ENCODE data around the gene ARX. TPM values are rescaled to one million over a fixed set of nuclear protein-coding genes. Genes with fewer than 3 reads are reported as not detected.

ARX gene
- total RNA-seq, 2 donors from 2014 or later = 1.0 TPM; not detected in 1

GRCh38 chrX:24985120-24985519 is 30.6 kb downstream of the ARX start:
- TF ChIP-seq POLR2A (IDR thresholded peaks at IDR 0.05) (no peak), CTCF (IDR thresholded peaks at IDR 0.05) (no peak)
- Histone ChIP-seq H3K4me3 (no peak overlapping the region), H3K36me3 (replicated peaks in 1 of 2; ENCODE audit: insufficient read depth in 1 of 2, low read depth in 2 of 2) (no peaks in the 10 kb centered on the region), H3K9me3 (no peaks in the 10 kb centered on the region), H3K4me1 (no peaks in the 10 kb centered on the region), H3K27me3 (no peaks in the 10 kb centered on the region), H3K27ac (no peak overlapping the region)
- ATAC-seq (no peak), DNase-seq (no peak)
- intact Hi-C loops (cut with DNase I) = no loop called here
- WGBS, 2 donors = 80 to 100% methylated on average over 1 of the region's 1 CpG

- ATAC-seq = no peak
- TF ChIP-seq POLR2A (IDR thresholded peaks at IDR 0.05) (no peak), CTCF (IDR thresholded peaks at IDR 0.05) (no peak)
- DNase-seq = no peak
- Histone ChIP-seq H3K27ac (no peak overlapping the region), H3K9me3 (no peaks in the 10 kb centered on the region), H3K27me3 (no peaks in the 10 kb centered on the region), H3K4me1 (no peaks in the 10 kb centered on the region), H3K4me3 (no peak overlapping the region), H3K36me3 (replicated peaks in 1 of 2; ENCODE audit: insufficient read depth in 1 of 2, low read depth in 2 of 2) (no peaks in the 10 kb centered on the region)
- 87 to 90% methylated on average over 3 of the region's 3 CpGs for WGBS, 2 donors
- intact Hi-C loops (cut with DNase I) = no loop called here
Measured at GRCh38 chrX:24983931-24984330, 31.8 kb downstream of the ARX start.

GRCh38 chrX:24982306-24982965 is 33.3 kb downstream of the ARX start:
- Histone ChIP-seq H3K4me3 (no peak overlapping the region), H3K4me1 (no peaks in the 10 kb centered on the region), H3K27ac (no peak overlapping the region), H3K36me3 (replicated peaks in 1 of 2; ENCODE audit: insufficient read depth in 1 of 2, low read depth in 2 of 2) (no peaks in the 10 kb centered on the region), H3K27me3 (no peaks in the 10 kb centered on the region), H3K9me3 (no peaks in the 10 kb centered on the region)
- DNase-seq (no peak), ATAC-seq (no peak)
- intact Hi-C loops (cut with DNase I) = no loop called here
- TF ChIP-seq CTCF (IDR thresholded peaks at IDR 0.05) (no peak), POLR2A (IDR thresholded peaks at IDR 0.05) (no peak)
- 81 to 87% methylated on average over 5 of the region's 5 CpGs for WGBS, 2 donors

- Histone ChIP-seq H3K27ac (no peak overlapping the region), H3K27me3 (no peaks in the 10 kb centered on the region), H3K4me1 (no peaks in the 10 kb centered on the region), H3K9me3 (no peaks in the 10 kb centered on the region), H3K4me3 (no peak overlapping the region), H3K36me3 (replicated peaks in 1 of 2; ENCODE audit: insufficient read depth in 1 of 2, low read depth in 2 of 2) (no peaks in the 10 kb centered on the region)
- intact Hi-C loops (cut with DNase I) = no loop called here
- ATAC-seq (no peak), DNase-seq (no peak)
- TF ChIP-seq CTCF (IDR thresholded peaks at IDR 0.05) = no peak
- TF ChIP-seq POLR2A (IDR thresholded peaks at IDR 0.05) = no peak
- 100% methylated on average over 3 of the region's 3 CpGs for WGBS, 2 donors
Measured at GRCh38 chrX:24981030-24981429, 34.7 kb downstream of the ARX start.

GRCh38 chrX:24979081-24979480 is 36.7 kb downstream of the ARX start:
- Histone ChIP-seq H3K4me3 (no peak overlapping the region), H3K9me3 (no peaks in the 10 kb centered on the region), H3K36me3 (replicated peaks in 1 of 2; ENCODE audit: insufficient read depth in 1 of 2, low read depth in 2 of 2) (no peaks in the 10 kb centered on the region), H3K27me3 (no peaks in the 10 kb centered on the region), H3K4me1 (no peaks in the 10 kb centered on the region), H3K27ac (no peak overlapping the region)
- TF ChIP-seq CTCF (IDR thresholded peaks at IDR 0.05) (no peak), POLR2A (IDR thresholded peaks at IDR 0.05) (no peak)
- intact Hi-C loops (cut with DNase I) = no loop called here
- WGBS, 2 donors = 97 to 98% methylated on average over 3 of the region's 3 CpGs
- ATAC-seq (no peak), DNase-seq (no peak)

All from body of pancreas (tissue), 4 donors.